Measurements from ENCODE around the gene DDRGK1. TPM values are rescaled to one million over a fixed set of nuclear protein-coding genes. Genes with fewer than 3 reads are reported as not detected.

DDRGK1 gene
- total and polyA plus RNA-seq, 7 experiments from 2014 or later, result 39.4 to 60.3 (median 46.6) TPM

GRCh38 chr20:3231116-3231515 lies 26.6 kb upstream of the DDRGK1 start:
- DNase-seq (no peak), ATAC-seq (no peak)
- Histone ChIP-seq H3K4me1 (ENCODE audit: control insufficient read depth in 2 of 2, insufficient read depth in 2 of 2, low read length in 2 of 2) (no peaks in the 10 kb centered on the region), H3K9me3 (ENCODE audit: control insufficient read depth in 2 of 3, low read length in 3 of 3) (no peaks in the 10 kb centered on the region), H3K4me3 (ENCODE audit: low read length) (no peak overlapping the region), H3K27ac (ENCODE audit: low read depth, low read length) (no peak overlapping the region), H3K36me3 (ENCODE audit: control insufficient read depth in 2 of 3, insufficient read depth in 3 of 3, low read length in 3 of 3) (no peaks in the 10 kb centered on the region), H3K27me3 (ENCODE audit: control insufficient read depth in 2 of 2, insufficient read depth in 2 of 2, low read length in 2 of 2) (no peaks in the 10 kb centered on the region)
- intact Hi-C loops (cut with micrococcal nuclease), result no loop called here
- ChIA-PET CTCF (no interaction called here), POLR2A (no interaction called here)
- no peak overlapping the region for H3K27ac Mint-ChIP-seq
- no peaks in the 10 kb centered on the region for H3K9me3 Mint-ChIP-seq
- H3K4me1 Mint-ChIP-seq, result no peaks in the 10 kb centered on the region
- H3K4me3 Mint-ChIP-seq, result no peak overlapping the region
- H3K27me3 Mint-ChIP-seq, result peaks cover 4 to 14% (median 6%) of the 10 kb centered on the region in 5 donors
- no peaks in the 10 kb centered on the region for H3K36me3 Mint-ChIP-seq

GRCh38 chr20:3229798-3230197 lies 25.3 kb upstream of the DDRGK1 start:
- H3K27ac Mint-ChIP-seq, result no peak overlapping the region
- H3K9me3 Mint-ChIP-seq, result no peaks in the 10 kb centered on the region
- H3K4me3 ChIP-seq (ENCODE audit: low read length), result no peak overlapping the region
- DNase-seq (no peak), ATAC-seq (no peak)
- CTCF ChIA-PET, result no interaction called here
- no peaks in the 10 kb centered on the region for H3K27me3 ChIP-seq (ENCODE audit: control insufficient read depth in 2 of 2, insufficient read depth in 2 of 2, low read length in 2 of 2)
- H3K27ac ChIP-seq (ENCODE audit: low read depth, low read length), result no peak overlapping the region
- H3K4me3 Mint-ChIP-seq, result no peak overlapping the region
- POLR2A ChIA-PET, result no interaction called here
- no peaks in the 10 kb centered on the region for H3K9me3 ChIP-seq (ENCODE audit: control insufficient read depth in 2 of 3, low read length in 3 of 3)
- no peaks in the 10 kb centered on the region for H3K36me3 ChIP-seq (ENCODE audit: control insufficient read depth in 2 of 3, insufficient read depth in 3 of 3, low read length in 3 of 3)
- intact Hi-C loops (cut with micrococcal nuclease), result no loop called here
- H3K36me3 Mint-ChIP-seq, result no peaks in the 10 kb centered on the region
- peaks cover 0 to 2% (median 0%) of the 10 kb centered on the region in 7 donors for H3K4me1 Mint-ChIP-seq
- no peaks in the 10 kb centered on the region for H3K4me1 ChIP-seq (ENCODE audit: control insufficient read depth in 2 of 2, insufficient read depth in 2 of 2, low read length in 2 of 2)
- H3K27me3 Mint-ChIP-seq, result peaks cover 0 to 2% (median 0%) of the 10 kb centered on the region in 5 donors

- no peaks in the 10 kb centered on the region for H3K36me3 ChIP-seq (ENCODE audit: control insufficient read depth in 2 of 3, insufficient read depth in 3 of 3, low read length in 3 of 3)
- CTCF ChIA-PET, result no interaction called here
- no peak overlapping the region for H3K4me3 Mint-ChIP-seq
Observed at GRCh38 chr20:3229158-3229557, 24.7 kb upstream of the DDRGK1 start.

GRCh38 chr20:3228750-3229032 lies 24.2 kb upstream of the DDRGK1 start:
- ChIA-PET POLR2A (no interaction called here), CTCF (no interaction called here)
- Mint-ChIP-seq H3K27ac (peak overlapping the region in 1 of 9 donors; percentile 74), H3K36me3 (no peaks in the 10 kb centered on the region), H3K27me3 (no peaks in the 10 kb centered on the region), H3K4me3 (no peak overlapping the region), H3K9me3 (no peaks in the 10 kb centered on the region), H3K4me1 (peaks cover 0 to 9% (median under 1%) of the 10 kb centered on the region in 7 donors)
- peaks cover 0 to under 1% (median 0%) of the 10 kb centered on the region in 3 experiments for H3K36me3 ChIP-seq (ENCODE audit: control insufficient read depth in 2 of 3, insufficient read depth in 3 of 3, low read length in 3 of 3)
- H3K4me1 ChIP-seq (ENCODE audit: control insufficient read depth in 2 of 2, insufficient read depth in 2 of 2, low read length in 2 of 2), result peaks cover 0 to under 1% of the 10 kb centered on the region in 2 donors
- DNase-seq (no peak), ATAC-seq (no peak)
- H3K4me3 ChIP-seq (ENCODE audit: low read length), result no peak overlapping the region
- no peaks in the 10 kb centered on the region for H3K9me3 ChIP-seq (ENCODE audit: control insufficient read depth in 2 of 3, low read length in 3 of 3)
- no peak overlapping the region for H3K27ac ChIP-seq (ENCODE audit: low read depth, low read length)
- H3K27me3 ChIP-seq (ENCODE audit: control insufficient read depth in 2 of 2, insufficient read depth in 2 of 2, low read length in 2 of 2), result no peaks in the 10 kb centered on the region
- intact Hi-C loops (cut with micrococcal nuclease), result no loop called here

More at GRCh38 chr20:3229158-3229557, 24.7 kb upstream of the DDRGK1 start:
- no peaks in the 10 kb centered on the region for H3K27me3 ChIP-seq (ENCODE audit: control insufficient read depth in 2 of 2, insufficient read depth in 2 of 2, low read length in 2 of 2)
- no peak for DNase-seq
- H3K36me3 Mint-ChIP-seq, result no peaks in the 10 kb centered on the region
- H3K27ac Mint-ChIP-seq, result no peak overlapping the region
- no peaks in the 10 kb centered on the region for H3K27me3 Mint-ChIP-seq
- ATAC-seq, result no peak
- peaks cover 0 to 5% (median 0%) of the 10 kb centered on the region in 7 donors for H3K4me1 Mint-ChIP-seq
- intact Hi-C loops (cut with micrococcal nuclease), result no loop called here
- POLR2A ChIA-PET, result no interaction called here
- no peaks in the 10 kb centered on the region for H3K9me3 ChIP-seq (ENCODE audit: control insufficient read depth in 2 of 3, low read length in 3 of 3)
- no peaks in the 10 kb centered on the region for H3K9me3 Mint-ChIP-seq
- H3K4me3 ChIP-seq (ENCODE audit: low read length), result no peak overlapping the region
- no peaks in the 10 kb centered on the region for H3K4me1 ChIP-seq (ENCODE audit: control insufficient read depth in 2 of 2, insufficient read depth in 2 of 2, low read length in 2 of 2)
- no peak overlapping the region for H3K27ac ChIP-seq (ENCODE audit: low read depth, low read length)

GRCh38 chr20:3227936-3228749 lies 23.7 kb upstream of the DDRGK1 start:
- ATAC-seq, result no peak
- H3K4me1 ChIP-seq (ENCODE audit: control insufficient read depth in 2 of 2, insufficient read depth in 2 of 2, low read length in 2 of 2), result peaks cover 0 to 6% of the 10 kb centered on the region in 2 donors
- intact Hi-C loops (cut with micrococcal nuclease), result no loop called here
- CTCF ChIA-PET, result no interaction called here
- H3K27me3 Mint-ChIP-seq, result no peaks in the 10 kb centered on the region
- no peaks in the 10 kb centered on the region for H3K27me3 ChIP-seq (ENCODE audit: control insufficient read depth in 2 of 2, insufficient read depth in 2 of 2, low read length in 2 of 2)
- peaks cover 0 to 6% (median 0%) of the 10 kb centered on the region in 3 experiments for H3K36me3 ChIP-seq (ENCODE audit: control insufficient read depth in 2 of 3, insufficient read depth in 3 of 3, low read length in 3 of 3)
- no peaks in the 10 kb centered on the region for H3K9me3 ChIP-seq (ENCODE audit: control insufficient read depth in 2 of 3, low read length in 3 of 3)
- H3K4me1 Mint-ChIP-seq, result peaks cover 0 to 14% (median 6%) of the 10 kb centered on the region in 7 donors
- DNase-seq, result no peak
- no peaks in the 10 kb centered on the region for H3K36me3 Mint-ChIP-seq
- H3K27ac Mint-ChIP-seq, result no peak overlapping the region
- no peak overlapping the region for H3K27ac ChIP-seq (ENCODE audit: low read depth, low read length)
- H3K9me3 Mint-ChIP-seq, result no peaks in the 10 kb centered on the region
- no peak overlapping the region for H3K4me3 ChIP-seq (ENCODE audit: low read length)
- POLR2A ChIA-PET, result no interaction called here
- H3K4me3 Mint-ChIP-seq, result no peak overlapping the region

- peaks cover 0 to 6% (median 0%) of the 10 kb centered on the region in 3 experiments for H3K36me3 ChIP-seq (ENCODE audit: control insufficient read depth in 2 of 3, insufficient read depth in 3 of 3, low read length in 3 of 3)
- ChIA-PET CTCF (no interaction called here), POLR2A (no interaction called here)
- Mint-ChIP-seq H3K4me3 (no peak overlapping the region), H3K9me3 (no peaks in the 10 kb centered on the region), H3K36me3 (peaks cover 0 to 2% (median 0%) of the 10 kb centered on the region in 5 donors), H3K27ac (no peak overlapping the region), H3K4me1 (peaks cover 0 to 21% (median 12%) of the 10 kb centered on the region in 7 donors), H3K27me3 (no peaks in the 10 kb centered on the region)
- H3K4me1 ChIP-seq (ENCODE audit: control insufficient read depth in 2 of 2, insufficient read depth in 2 of 2, low read length in 2 of 2), result peaks cover 0 to 12% of the 10 kb centered on the region in 2 donors
- no peak overlapping the region for H3K27ac ChIP-seq (ENCODE audit: low read depth, low read length)
- H3K27me3 ChIP-seq (ENCODE audit: control insufficient read depth in 2 of 2, insufficient read depth in 2 of 2, low read length in 2 of 2), result no peaks in the 10 kb centered on the region
- ATAC-seq, result no peak
- no peak for DNase-seq
- H3K4me3 ChIP-seq (ENCODE audit: low read length), result no peak overlapping the region
- intact Hi-C loops (cut with micrococcal nuclease), result no loop called here
- H3K9me3 ChIP-seq (ENCODE audit: control insufficient read depth in 2 of 3, low read length in 3 of 3), result no peaks in the 10 kb centered on the region
Observed at GRCh38 chr20:3227506-3227905, 23.0 kb upstream of the DDRGK1 start.

- Histone ChIP-seq H3K27me3 (ENCODE audit: control insufficient read depth in 2 of 2, insufficient read depth in 2 of 2, low read length in 2 of 2) (no peaks in the 10 kb centered on the region), H3K27ac (ENCODE audit: low read depth, low read length) (no peak overlapping the region), H3K36me3 (ENCODE audit: control insufficient read depth in 2 of 3, insufficient read depth in 3 of 3, low read length in 3 of 3) (peaks cover 0 to 7% (median 0%) of the 10 kb centered on the region in 3 experiments), H3K4me1 (ENCODE audit: control insufficient read depth in 2 of 2, insufficient read depth in 2 of 2, low read length in 2 of 2) (peaks cover 0 to 18% of the 10 kb centered on the region in 2 donors), H3K4me3 (ENCODE audit: low read length) (no peak overlapping the region), H3K9me3 (ENCODE audit: control insufficient read depth in 2 of 3, low read length in 3 of 3) (no peaks in the 10 kb centered on the region)
- intact Hi-C loops (cut with micrococcal nuclease), result no loop called here
- H3K4me3 Mint-ChIP-seq, result no peak overlapping the region
- peaks cover 0 to 2% (median 0%) of the 10 kb centered on the region in 5 donors for H3K36me3 Mint-ChIP-seq
- H3K9me3 Mint-ChIP-seq, result no peaks in the 10 kb centered on the region
- ChIA-PET POLR2A (no interaction called here), CTCF (no interaction called here)
- no peaks in the 10 kb centered on the region for H3K27me3 Mint-ChIP-seq
- H3K27ac Mint-ChIP-seq, result peak overlapping the region in 1 of 9 donors; percentile 10
- ATAC-seq (no peak), DNase-seq (no peak)
- peaks cover 0 to 24% (median 13%) of the 10 kb centered on the region in 7 donors for H3K4me1 Mint-ChIP-seq
Observed at GRCh38 chr20:3226864-3227263, 22.4 kb upstream of the DDRGK1 start.

Data from naive thymus-derived CD4-positive, alpha-beta T cell (primary cell).